ENCODE results near the gene C5orf58.

GRCh38 chr5:170252720-170253350, 20.1 kb downstream of the C5orf58 start:
- TF ChIP-seq, protein P1, sequence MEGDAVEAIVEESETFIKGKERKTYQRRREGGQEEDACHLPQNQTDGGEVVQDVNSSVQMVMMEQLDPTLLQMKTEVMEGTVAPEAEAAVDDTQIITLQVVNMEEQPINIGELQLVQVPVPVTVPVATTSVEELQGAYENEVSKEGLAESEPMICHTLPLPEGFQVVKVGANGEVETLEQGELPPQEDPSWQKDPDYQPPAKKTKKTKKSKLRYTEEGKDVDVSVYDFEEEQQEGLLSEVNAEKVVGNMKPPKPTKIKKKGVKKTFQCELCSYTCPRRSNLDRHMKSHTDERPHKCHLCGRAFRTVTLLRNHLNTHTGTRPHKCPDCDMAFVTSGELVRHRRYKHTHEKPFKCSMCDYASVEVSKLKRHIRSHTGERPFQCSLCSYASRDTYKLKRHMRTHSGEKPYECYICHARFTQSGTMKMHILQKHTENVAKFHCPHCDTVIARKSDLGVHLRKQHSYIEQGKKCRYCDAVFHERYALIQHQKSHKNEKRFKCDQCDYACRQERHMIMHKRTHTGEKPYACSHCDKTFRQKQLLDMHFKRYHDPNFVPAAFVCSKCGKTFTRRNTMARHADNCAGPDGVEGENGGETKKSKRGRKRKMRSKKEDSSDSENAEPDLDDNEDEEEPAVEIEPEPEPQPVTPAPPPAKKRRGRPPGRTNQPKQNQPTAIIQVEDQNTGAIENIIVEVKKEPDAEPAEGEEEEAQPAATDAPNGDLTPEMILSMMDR (IDR thresholded peaks at IDR 0.05): no peak
- TF ChIP-seq EZH2 (IDR thresholded peaks at IDR 0.05) (no peak), EZH2phosphoT487 (IDR thresholded peaks at IDR 0.05) (no peak)

All from neural progenitor cell (in vitro differentiated cells).